Measurements from ENCODE around the gene POU2F2. TPM values are rescaled to one million over a fixed set of nuclear protein-coding genes. Genes with fewer than 3 reads are reported as not detected.

The POU2F2 gene
- total RNA-seq, 1 donor from 2014 or later, result 2.5 TPM

GRCh38 chr19:42122691-42123607 lies 9.3 kb downstream of the POU2F2 start:
- no peak for TF ChIP-seq CTCF (conservative IDR thresholded peaks at IDR 0.05)
- no peaks in the 10 kb centered on the region for H3K36me3 Mint-ChIP-seq (ENCODE audit: low read depth)
- no peak for DNase-seq (ENCODE audit: low read depth, low spot score)
- H3K4me1 Mint-ChIP-seq, result no peaks in the 10 kb centered on the region
- H3K27me3 Mint-ChIP-seq (ENCODE audit: low read depth), result peaks cover 18% of the 10 kb centered on the region
- H3K4me3 Mint-ChIP-seq, result no peak overlapping the region
- H3K27ac Mint-ChIP-seq (ENCODE audit: unreplicated experiment), result no peak overlapping the region
- no peaks in the 10 kb centered on the region for H3K9me3 Mint-ChIP-seq

GRCh38 chr19:42121656-42122069 lies 10.6 kb downstream of the POU2F2 start:
- Mint-ChIP-seq H3K4me1 (no peaks in the 10 kb centered on the region), H3K4me3 (no peak overlapping the region), H3K9me3 (no peaks in the 10 kb centered on the region), H3K27me3 (ENCODE audit: low read depth) (peaks cover 15% of the 10 kb centered on the region), H3K36me3 (ENCODE audit: low read depth) (no peaks in the 10 kb centered on the region), H3K27ac (ENCODE audit: unreplicated experiment) (no peak overlapping the region)
- no peak for TF ChIP-seq CTCF (conservative IDR thresholded peaks at IDR 0.05)
- no peak for DNase-seq (ENCODE audit: low read depth, low spot score)

- Mint-ChIP-seq H3K9me3 (no peaks in the 10 kb centered on the region), H3K27me3 (ENCODE audit: low read depth) (peaks cover 15% of the 10 kb centered on the region), H3K36me3 (ENCODE audit: low read depth) (no peaks in the 10 kb centered on the region), H3K27ac (ENCODE audit: unreplicated experiment) (no peak overlapping the region), H3K4me1 (no peaks in the 10 kb centered on the region), H3K4me3 (no peak overlapping the region)
- no peak for TF ChIP-seq CTCF (conservative IDR thresholded peaks at IDR 0.05)
- DNase-seq (ENCODE audit: low read depth, low spot score), result no peak
These were observed 11.1 kb downstream of the POU2F2 start for GRCh38 chr19:42121036-42121621.

GRCh38 chr19:42120276-42120980 lies 11.8 kb downstream of the POU2F2 start:
- no peak for DNase-seq (ENCODE audit: low read depth, low spot score)
- peaks cover 11% of the 10 kb centered on the region for H3K27me3 Mint-ChIP-seq (ENCODE audit: low read depth)
- TF ChIP-seq CTCF (conservative IDR thresholded peaks at IDR 0.05), result no peak
- no peak overlapping the region for H3K27ac Mint-ChIP-seq (ENCODE audit: unreplicated experiment)
- H3K36me3 Mint-ChIP-seq (ENCODE audit: low read depth), result no peaks in the 10 kb centered on the region
- H3K4me3 Mint-ChIP-seq, result no peak overlapping the region
- H3K9me3 Mint-ChIP-seq, result no peaks in the 10 kb centered on the region
- H3K4me1 Mint-ChIP-seq, result no peaks in the 10 kb centered on the region

DNA sequence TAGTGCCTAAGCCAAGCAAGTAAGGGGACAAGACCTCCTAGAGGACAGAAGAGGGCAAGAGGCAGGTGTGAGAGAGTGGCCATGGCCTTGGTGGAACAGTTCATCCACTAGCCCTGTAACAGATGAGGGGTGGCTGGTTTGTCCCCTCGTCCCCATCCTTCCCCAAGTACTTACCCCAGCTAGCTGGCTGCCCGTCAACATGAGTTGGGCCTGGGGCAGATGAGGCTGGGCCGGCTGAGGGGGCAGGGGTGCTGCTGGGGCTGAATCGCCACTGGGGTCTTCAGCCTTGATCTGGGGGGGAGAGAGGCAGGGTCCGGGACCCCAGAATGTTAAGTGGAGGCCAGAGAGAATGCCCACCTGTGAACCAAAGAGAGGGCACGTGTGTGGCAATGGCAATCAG lies 15.2 kb downstream of the POU2F2 start:
- Mint-ChIP-seq H3K4me3 (no peak overlapping the region), H3K27me3 (ENCODE audit: low read depth) (no peaks in the 10 kb centered on the region), H3K9me3 (no peaks in the 10 kb centered on the region), H3K36me3 (ENCODE audit: low read depth) (no peaks in the 10 kb centered on the region), H3K4me1 (peaks cover 9% of the 10 kb centered on the region), H3K27ac (ENCODE audit: unreplicated experiment) (no peak overlapping the region)
- TF ChIP-seq CTCF (conservative IDR thresholded peaks at IDR 0.05), result no peak
- DNase-seq (ENCODE audit: low read depth, low spot score), result no peak

All from neural crest cell (in vitro differentiated cells).